T-helper 1 cell (primary cell): ENCODE results near the gene HMX1.

ENCODE experiments used
- DNase-seq, 5 donors: peaks; one replicate each; pipeline ENCODE4 v3.0.0-alpha.2; 2012 to 2020
- total RNA-seq, 4 donors: gene quantifications; one replicate each; lab custom pipeline; 2026; lab: John Stamatoyannopoulos, UW

The HMX1 gene
- 0 reads per million in 4 donors for total RNA-seq

DNA sequence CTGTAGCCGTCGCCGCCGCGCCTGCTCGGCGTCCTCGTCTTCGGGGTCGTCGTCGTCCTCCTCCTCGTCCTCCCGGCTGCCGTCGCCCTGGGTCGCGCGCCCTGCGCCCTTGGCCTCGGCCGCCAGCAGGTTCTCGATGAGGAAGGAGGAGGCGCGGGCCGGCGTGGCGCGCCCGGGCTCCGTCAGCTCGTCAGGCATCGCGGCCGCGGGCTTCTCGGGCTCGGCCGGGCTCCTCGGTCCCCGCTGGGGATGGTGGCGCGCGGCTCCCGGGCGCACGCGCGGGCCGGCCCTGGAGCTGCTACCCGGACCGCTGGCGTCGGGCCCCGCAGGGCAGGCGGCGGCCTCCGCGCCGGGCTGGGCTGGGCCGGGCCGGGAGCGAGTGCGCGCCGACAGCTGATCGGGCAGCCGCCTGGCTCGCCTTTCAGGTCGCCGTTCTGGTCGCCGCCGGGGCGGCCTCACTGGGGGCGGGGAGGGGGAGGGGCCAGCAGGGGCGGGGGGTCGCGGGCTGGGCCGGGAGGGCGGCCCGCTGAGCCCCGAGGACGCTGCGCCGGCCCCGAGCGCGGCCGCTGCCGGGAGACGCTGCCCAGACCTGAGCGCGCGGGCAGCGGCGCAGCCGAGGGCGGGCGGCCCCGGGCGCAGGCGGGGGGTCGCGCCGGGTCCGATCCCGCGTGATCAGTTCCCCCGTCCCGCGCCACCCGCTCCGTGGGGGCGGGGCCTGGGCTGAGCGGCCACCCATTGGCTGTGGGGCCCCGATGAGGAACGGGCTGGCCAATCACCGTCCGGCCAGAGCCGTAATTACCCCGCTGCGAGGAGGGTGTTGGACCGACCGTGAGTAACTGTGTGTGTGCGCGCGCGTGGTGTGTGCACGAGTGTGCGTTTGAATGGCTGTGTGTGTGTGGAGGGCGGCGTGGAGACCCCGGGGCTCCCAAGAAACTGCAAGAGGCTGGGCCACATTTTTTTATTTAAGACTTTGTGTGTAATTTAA lies at the start of gene HMX1:
HMX1 (minus strand) TSS at position 423 of the 985 bp plus-strand sequence; CDS start at position 198, 225 bp downstream.
- DNase-seq, result no peak

DNA sequence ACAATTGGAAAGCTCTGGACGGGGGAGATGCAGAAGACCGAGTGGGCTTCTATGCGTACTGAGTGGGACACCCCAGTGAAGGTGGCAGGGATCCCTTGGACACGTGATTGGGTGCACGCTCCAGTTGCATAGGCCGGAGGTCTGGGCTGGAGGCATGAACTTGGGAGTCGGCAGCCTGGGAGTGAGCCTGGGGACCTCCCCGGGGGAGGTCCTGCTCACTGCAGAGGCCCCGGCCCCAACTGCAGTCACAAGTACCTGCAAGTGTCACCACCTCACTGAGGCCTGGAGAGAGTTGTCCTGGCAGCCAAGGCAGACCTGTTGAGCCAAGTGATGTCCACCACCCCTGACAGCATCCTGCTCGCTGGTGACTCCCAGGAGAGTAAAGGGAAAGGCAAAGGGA lies 49.3 kb upstream of the HMX1 start:
- DNase-seq, result no peak

GRCh38 chr4:8920289-8920965 lies 48.8 kb upstream of the HMX1 start:
- no peak for DNase-seq

- no peak for DNase-seq
These were observed 48.1 kb upstream of the HMX1 start for GRCh38 chr4:8919651-8920288.

DNA sequence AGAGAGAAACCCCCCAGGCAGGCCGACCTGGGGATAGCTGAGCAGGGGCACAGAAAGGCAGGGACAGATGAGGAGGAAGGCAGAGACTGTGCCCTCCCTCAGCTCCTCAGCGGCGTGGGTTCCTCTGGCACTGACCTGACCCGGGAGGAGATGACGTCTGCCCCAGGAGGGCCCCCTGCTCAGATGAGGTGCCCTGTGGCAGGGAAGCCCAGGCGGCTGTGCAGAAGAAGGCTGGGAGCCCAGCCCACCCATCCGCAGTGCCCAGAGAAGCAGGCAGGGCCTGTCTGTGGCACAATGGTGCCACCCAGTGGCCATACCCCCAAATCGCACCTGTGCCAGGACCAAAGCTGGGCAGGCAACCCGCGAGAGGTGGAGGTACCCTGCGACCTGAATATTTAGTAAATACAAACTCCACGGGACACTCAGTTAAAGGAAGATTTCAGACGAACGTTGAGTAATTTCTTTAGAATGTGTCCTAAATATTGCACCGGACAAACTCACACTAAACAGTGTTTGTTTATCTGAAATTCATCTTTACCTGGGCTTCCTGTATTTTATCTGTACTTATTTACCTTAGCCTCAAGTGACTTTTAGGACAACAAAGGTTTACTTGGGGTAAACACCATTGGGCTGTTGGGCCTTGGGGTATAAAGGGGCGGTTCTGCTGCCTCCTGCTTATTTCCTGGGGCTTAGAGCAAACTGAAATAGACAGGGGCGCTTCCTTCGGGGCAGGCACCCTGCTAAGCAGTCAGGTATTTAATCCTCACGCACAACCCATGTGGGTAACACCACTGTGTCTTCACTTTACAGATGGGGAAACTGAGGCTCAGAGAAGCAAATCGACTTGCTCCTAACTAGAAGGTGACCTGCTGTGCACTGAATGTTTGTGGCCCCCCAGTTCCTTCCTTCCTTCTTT lies 46.5 kb upstream of the HMX1 start:
- DNase-seq, result peak in 3 of 5 donors; percentile 34 to 50 (median 36)

DNA sequence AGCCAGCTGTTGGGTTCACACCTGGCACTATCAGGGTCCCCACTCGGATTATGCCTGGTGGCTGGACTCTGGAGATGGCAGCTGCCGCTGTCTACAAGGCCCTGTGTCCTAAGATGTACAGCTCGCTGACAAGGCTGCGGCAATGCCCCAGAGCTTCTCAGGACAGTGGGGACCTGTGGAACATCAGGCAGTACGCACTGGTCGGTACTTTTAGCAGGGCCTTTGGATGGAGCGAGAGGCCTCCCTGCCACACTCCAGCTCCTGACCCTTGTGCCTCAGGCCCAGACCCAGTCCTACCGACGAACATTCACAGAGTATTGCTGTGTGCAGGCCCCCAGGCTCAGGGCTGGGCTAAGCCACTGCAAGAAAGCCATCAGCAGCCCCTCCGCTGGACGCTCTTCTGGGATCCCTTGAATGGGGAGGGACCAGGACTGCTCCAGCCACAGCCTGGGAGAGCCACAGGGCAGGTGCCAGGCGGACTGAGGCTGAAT lies 45.7 kb upstream of the HMX1 start:
- DNase-seq, result no peak

- DNase-seq, result no peak
These were observed 45.3 kb upstream of the HMX1 start for GRCh38 chr4:8916906-8917305.

DNA sequence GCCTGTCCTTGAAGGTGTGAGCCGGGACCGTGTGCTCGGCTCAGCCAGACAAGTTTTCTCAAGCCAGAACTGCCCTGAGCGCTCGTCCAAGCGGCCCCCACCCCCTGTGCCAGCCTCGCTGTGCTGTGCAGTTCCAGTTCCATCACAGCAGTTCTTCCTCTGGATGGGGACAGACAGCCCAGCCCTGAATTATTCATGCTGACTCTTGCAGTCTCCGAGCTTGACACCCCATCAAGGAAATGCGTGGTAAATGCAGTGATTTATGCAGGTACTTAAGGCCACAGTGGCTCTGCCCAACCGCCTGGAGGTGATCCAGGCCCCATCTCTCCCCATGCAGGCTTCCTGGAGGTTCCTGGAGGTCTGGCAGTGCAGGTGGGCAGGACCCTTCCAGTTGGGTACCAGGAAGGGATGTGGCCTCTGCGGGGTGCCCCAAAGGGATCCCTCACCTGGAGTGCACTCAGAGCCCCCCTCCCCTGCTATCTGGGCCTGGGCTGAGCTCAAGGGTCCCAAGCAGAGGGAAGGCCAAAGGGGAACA lies 44.8 kb upstream of the HMX1 start:
- DNase-seq, result no peak

DNA sequence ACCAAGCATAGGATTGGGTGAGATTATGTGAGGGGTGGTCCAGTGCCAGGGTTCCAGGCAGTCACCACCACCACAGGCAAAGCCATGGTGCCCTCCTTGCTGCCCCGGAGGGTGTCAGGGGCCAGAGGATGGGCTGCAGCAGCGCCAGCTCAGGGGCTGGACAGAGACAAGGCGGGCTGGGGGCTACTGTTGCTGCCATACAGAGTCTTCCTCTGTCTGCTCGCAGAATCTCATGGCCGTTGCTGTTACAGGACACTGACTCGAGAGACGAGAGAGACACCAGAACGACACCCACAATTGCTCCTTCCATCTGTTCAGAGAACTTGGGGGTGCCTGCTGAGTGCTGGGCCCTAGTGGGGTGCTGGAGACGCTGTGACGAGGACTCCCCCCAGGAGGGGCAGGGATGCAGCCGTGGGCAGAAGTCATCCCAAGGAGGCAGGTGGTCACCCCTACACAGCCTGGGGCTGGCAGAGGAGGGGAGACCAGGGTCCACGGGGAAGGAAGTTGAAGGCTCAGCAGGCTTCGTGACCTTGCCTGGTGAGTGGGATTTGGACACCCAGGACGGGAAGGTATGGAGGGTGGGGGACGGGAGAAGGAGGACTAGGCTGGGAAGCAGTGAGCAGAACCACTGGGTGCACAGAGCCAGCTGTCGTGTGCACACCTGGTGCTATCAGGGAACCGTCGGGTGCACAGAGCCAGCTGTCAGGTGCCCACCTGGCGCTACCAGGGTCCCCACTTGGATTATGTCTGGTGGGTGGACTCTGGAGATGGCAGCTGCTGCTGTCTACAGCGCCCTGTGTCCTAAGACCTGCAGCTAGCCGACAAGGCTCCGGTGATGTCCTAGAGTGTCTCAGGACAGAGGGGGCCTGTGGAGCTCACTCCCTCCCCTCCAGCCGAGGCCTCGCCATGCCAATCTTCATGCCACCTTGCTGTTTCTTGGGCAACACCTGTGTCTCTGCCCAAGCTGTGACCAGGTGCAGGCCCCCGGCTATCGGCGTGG lies 43.9 kb upstream of the HMX1 start:
- no peak for DNase-seq

- DNase-seq, result no peak
These were observed 43.0 kb upstream of the HMX1 start for GRCh38 chr4:8914461-8915171.

- no peak for DNase-seq
These were observed 42.3 kb upstream of the HMX1 start for GRCh38 chr4:8913858-8914460.

DNA sequence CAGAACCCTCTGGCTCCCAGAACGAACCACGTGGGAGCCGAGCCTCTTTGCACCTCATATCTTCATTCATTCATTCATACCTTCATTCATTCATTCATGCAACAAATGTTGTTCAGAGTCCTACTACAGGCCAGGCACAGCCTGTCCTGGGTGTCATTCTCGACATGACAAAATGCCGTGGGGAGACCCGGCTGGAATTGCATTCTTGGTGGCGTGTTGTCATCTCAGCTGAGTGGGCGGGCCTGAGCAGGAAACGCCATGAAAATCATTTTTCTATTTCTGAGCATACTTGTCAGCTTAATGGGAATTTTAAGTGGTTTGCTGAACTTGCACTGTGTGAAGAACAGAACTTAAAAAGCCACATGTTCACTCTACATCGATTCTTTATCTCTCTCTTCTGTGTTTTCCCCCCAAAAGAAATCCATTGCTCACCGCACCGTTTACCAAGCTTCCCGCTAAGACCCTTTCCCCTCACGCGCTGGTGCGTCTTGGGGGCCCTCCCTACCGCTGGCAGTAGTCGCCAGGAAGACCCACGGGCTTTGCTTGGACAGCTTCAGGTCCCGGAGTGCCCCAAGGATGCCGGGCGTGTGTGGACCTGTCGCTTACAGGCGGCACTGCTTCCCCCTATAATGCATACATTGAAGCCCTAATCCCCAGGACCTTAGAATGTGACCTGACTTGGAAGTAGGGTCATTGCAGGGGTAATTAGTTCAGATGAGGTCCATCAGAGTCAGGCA lies 41.6 kb upstream of the HMX1 start:
- DNase-seq, result no peak

GRCh38 chr4:8912506-8912905 lies 40.9 kb upstream of the HMX1 start:
- no peak for DNase-seq

- DNase-seq, result no peak
These were observed 40.4 kb upstream of the HMX1 start for GRCh38 chr4:8912089-8912455.

- no peak for DNase-seq
These were observed 39.9 kb upstream of the HMX1 start for GRCh38 chr4:8911316-8912088.

GRCh38 chr4:8910822-8911315 lies 39.2 kb upstream of the HMX1 start:
- DNase-seq, result no peak

DNA sequence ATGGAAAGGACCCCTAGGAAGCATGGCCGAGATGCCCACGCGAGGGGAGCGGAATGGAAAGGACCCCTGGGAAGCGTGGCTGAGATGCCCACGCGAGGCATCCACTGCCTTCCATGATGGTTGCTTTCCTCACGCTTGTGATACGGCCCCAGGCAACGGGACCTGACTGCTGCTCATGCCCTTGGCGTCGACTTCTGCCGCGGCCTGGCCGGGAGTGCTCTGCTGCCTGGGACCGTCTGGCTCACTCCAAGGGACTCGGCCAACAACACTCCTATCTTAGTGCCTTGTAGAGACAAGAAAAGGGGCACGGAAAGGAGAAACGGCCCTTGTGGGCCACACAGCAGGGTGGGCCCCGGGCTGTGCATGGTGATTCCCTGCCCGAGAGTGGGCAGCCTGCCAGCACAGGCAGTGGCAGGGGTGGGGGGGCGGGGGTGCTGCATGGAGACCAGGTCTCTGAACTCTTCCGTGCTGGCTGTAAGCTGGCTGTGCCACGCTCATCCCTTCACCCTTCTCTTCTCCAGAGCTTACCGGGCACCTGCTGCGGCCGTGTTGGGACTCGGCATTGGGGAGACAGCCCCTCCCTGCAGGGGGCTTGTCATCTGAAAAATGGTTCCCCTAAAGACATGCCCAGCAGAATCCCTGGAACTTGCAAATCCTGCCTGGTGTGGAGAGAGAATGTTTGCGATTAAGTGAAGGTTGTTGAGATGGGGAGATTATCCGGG lies 38.6 kb upstream of the HMX1 start:
- DNase-seq, result no peak
